ENCODE measurements around the gene SLC12A2. TPM values are rescaled to one million over a fixed set of nuclear protein-coding genes. Genes with fewer than 3 reads are reported as not detected.

Gene SLC12A2
- total and polyA plus RNA-seq, 4 donors: 32.0 to 198 (median 86.0) TPM

- Histone ChIP-seq H3K9me3 (ENCODE audit: control insufficient read depth, insufficient read depth, low read length) (no peaks in the 10 kb centered on the region), H3K27ac (ENCODE audit: low read depth, low read length) (no peak overlapping the region), H3K4me3 (ENCODE audit: low read depth, low read length) (no peak overlapping the region), H3K27me3 (ENCODE audit: control insufficient read depth, insufficient read depth, low read length) (no peaks in the 10 kb centered on the region), H3K4me1 (ENCODE audit: control insufficient read depth, insufficient read depth, low read length) (no peaks in the 10 kb centered on the region), H3K36me3 (ENCODE audit: control insufficient read depth, insufficient read depth, low read length) (peaks cover 6% of the 10 kb centered on the region)
- DNase-seq (ENCODE audit: low read depth in 4 of 6, low spot score in 6 of 6): no peak
- WGBS (ENCODE audit: insufficient coverage): 100% methylated on average over 1 of the region's 2 CpGs
Measured at GRCh38 chr5:128111818-128112448, 28.4 kb downstream of the SLC12A2 start.

GRCh38 chr5:128116445-128116844 lies 32.9 kb downstream of the SLC12A2 start:
- no peaks in the 10 kb centered on the region for H3K4me1 ChIP-seq (ENCODE audit: control insufficient read depth, insufficient read depth, low read length)
- H3K4me3 ChIP-seq (ENCODE audit: low read depth, low read length): no peak overlapping the region
- H3K9me3 ChIP-seq (ENCODE audit: control insufficient read depth, insufficient read depth, low read length): no peaks in the 10 kb centered on the region
- H3K27me3 ChIP-seq (ENCODE audit: control insufficient read depth, insufficient read depth, low read length): no peaks in the 10 kb centered on the region
- no peak for DNase-seq (ENCODE audit: low read depth in 4 of 6, low spot score in 6 of 6)
- H3K36me3 ChIP-seq (ENCODE audit: control insufficient read depth, insufficient read depth, low read length): peaks cover 6% of the 10 kb centered on the region
- WGBS (ENCODE audit: insufficient coverage): 75% methylated on average over 2 of the region's 3 CpGs
- no peak overlapping the region for H3K27ac ChIP-seq (ENCODE audit: low read depth, low read length)

GRCh38 chr5:128118214-128118613 lies 34.6 kb downstream of the SLC12A2 start:
- DNase-seq (ENCODE audit: low read depth in 4 of 6, low spot score in 6 of 6): no peak
- H3K4me3 ChIP-seq (ENCODE audit: low read depth, low read length): no peak overlapping the region
- H3K36me3 ChIP-seq (ENCODE audit: control insufficient read depth, insufficient read depth, low read length): peaks cover 6% of the 10 kb centered on the region
- no CpG with 5 or more reads among the region's 2 CpGs for WGBS (ENCODE audit: insufficient coverage)
- no peak overlapping the region for H3K27ac ChIP-seq (ENCODE audit: low read depth, low read length)
- no peaks in the 10 kb centered on the region for H3K27me3 ChIP-seq (ENCODE audit: control insufficient read depth, insufficient read depth, low read length)
- H3K4me1 ChIP-seq (ENCODE audit: control insufficient read depth, insufficient read depth, low read length): no peaks in the 10 kb centered on the region
- H3K9me3 ChIP-seq (ENCODE audit: control insufficient read depth, insufficient read depth, low read length): no peaks in the 10 kb centered on the region

- H3K4me3 ChIP-seq (ENCODE audit: low read depth, low read length): no peak overlapping the region
- H3K36me3 ChIP-seq (ENCODE audit: control insufficient read depth, insufficient read depth, low read length): no peaks in the 10 kb centered on the region
- no peaks in the 10 kb centered on the region for H3K4me1 ChIP-seq (ENCODE audit: control insufficient read depth, insufficient read depth, low read length)
- H3K27ac ChIP-seq (ENCODE audit: low read depth, low read length): no peak overlapping the region
- H3K9me3 ChIP-seq (ENCODE audit: control insufficient read depth, insufficient read depth, low read length): no peaks in the 10 kb centered on the region
- DNase-seq (ENCODE audit: low read depth in 4 of 6, low spot score in 6 of 6): no peak
- 88% methylated on average over 1 of the region's 4 CpGs for WGBS (ENCODE audit: insufficient coverage)
- H3K27me3 ChIP-seq (ENCODE audit: control insufficient read depth, insufficient read depth, low read length): no peaks in the 10 kb centered on the region
Measured at GRCh38 chr5:128121651-128122050, 38.1 kb downstream of the SLC12A2 start.

- no peaks in the 10 kb centered on the region for H3K36me3 ChIP-seq (ENCODE audit: control insufficient read depth, insufficient read depth, low read length)
- H3K27ac ChIP-seq (ENCODE audit: low read depth, low read length): no peak overlapping the region
- H3K4me1 ChIP-seq (ENCODE audit: control insufficient read depth, insufficient read depth, low read length): no peaks in the 10 kb centered on the region
- no CpG with 5 or more reads among the region's 1 CpG for WGBS (ENCODE audit: insufficient coverage)
- H3K9me3 ChIP-seq (ENCODE audit: control insufficient read depth, insufficient read depth, low read length): no peaks in the 10 kb centered on the region
- no peak overlapping the region for H3K4me3 ChIP-seq (ENCODE audit: low read depth, low read length)
- DNase-seq (ENCODE audit: low read depth in 4 of 6, low spot score in 6 of 6): no peak
- no peaks in the 10 kb centered on the region for H3K27me3 ChIP-seq (ENCODE audit: control insufficient read depth, insufficient read depth, low read length)
Measured at GRCh38 chr5:128123936-128124335, 40.4 kb downstream of the SLC12A2 start.

GRCh38 chr5:128126241-128126640 lies 42.7 kb downstream of the SLC12A2 start:
- peak in 1 of 6 donors; percentile 54 for DNase-seq (ENCODE audit: low read depth in 4 of 6, low spot score in 6 of 6)
- Histone ChIP-seq H3K4me1 (ENCODE audit: control insufficient read depth, insufficient read depth, low read length) (no peaks in the 10 kb centered on the region), H3K9me3 (ENCODE audit: control insufficient read depth, insufficient read depth, low read length) (no peaks in the 10 kb centered on the region), H3K4me3 (ENCODE audit: low read depth, low read length) (no peak overlapping the region), H3K27ac (ENCODE audit: low read depth, low read length) (no peak overlapping the region), H3K36me3 (ENCODE audit: control insufficient read depth, insufficient read depth, low read length) (peaks cover 3% of the 10 kb centered on the region), H3K27me3 (ENCODE audit: control insufficient read depth, insufficient read depth, low read length) (no peaks in the 10 kb centered on the region)
- no CpG with 5 or more reads among the region's 2 CpGs for WGBS (ENCODE audit: insufficient coverage)

- WGBS (ENCODE audit: insufficient coverage): no CpG with 5 or more reads among the region's 1 CpG
- DNase-seq (ENCODE audit: low read depth in 4 of 6, low spot score in 6 of 6): no peak
- Histone ChIP-seq H3K27me3 (ENCODE audit: control insufficient read depth, insufficient read depth, low read length) (no peaks in the 10 kb centered on the region), H3K36me3 (ENCODE audit: control insufficient read depth, insufficient read depth, low read length) (peaks cover 9% of the 10 kb centered on the region), H3K4me3 (ENCODE audit: low read depth, low read length) (no peak overlapping the region), H3K9me3 (ENCODE audit: control insufficient read depth, insufficient read depth, low read length) (no peaks in the 10 kb centered on the region), H3K4me1 (ENCODE audit: control insufficient read depth, insufficient read depth, low read length) (no peaks in the 10 kb centered on the region), H3K27ac (ENCODE audit: low read depth, low read length) (no peak overlapping the region)
Measured at GRCh38 chr5:128132499-128132898, 48.9 kb downstream of the SLC12A2 start.

- no peaks in the 10 kb centered on the region for H3K27me3 ChIP-seq (ENCODE audit: control insufficient read depth, insufficient read depth, low read length)
- DNase-seq (ENCODE audit: low read depth in 4 of 6, low spot score in 6 of 6): no peak
Measured at GRCh38 chr5:128135286-128135685, 51.7 kb downstream of the SLC12A2 start.

GRCh38 chr5:128143911-128144310 lies 60.3 kb downstream of the SLC12A2 start:
- H3K27ac ChIP-seq (ENCODE audit: low read depth, low read length): no peak overlapping the region
- H3K27me3 ChIP-seq (ENCODE audit: control insufficient read depth, insufficient read depth, low read length): no peaks in the 10 kb centered on the region
- DNase-seq (ENCODE audit: low read depth in 4 of 6, low spot score in 6 of 6): no peak
- no peaks in the 10 kb centered on the region for H3K4me1 ChIP-seq (ENCODE audit: control insufficient read depth, insufficient read depth, low read length)
- WGBS (ENCODE audit: insufficient coverage): no CpG with 5 or more reads among the region's 2 CpGs
- no peak overlapping the region for H3K4me3 ChIP-seq (ENCODE audit: low read depth, low read length)
- H3K36me3 ChIP-seq (ENCODE audit: control insufficient read depth, insufficient read depth, low read length): peaks cover 4% of the 10 kb centered on the region
- H3K9me3 ChIP-seq (ENCODE audit: control insufficient read depth, insufficient read depth, low read length): no peaks in the 10 kb centered on the region

More at GRCh38 chr5:128135286-128135685, 51.7 kb downstream of the SLC12A2 start:
- Histone ChIP-seq H3K27ac (ENCODE audit: low read depth, low read length) (no peak overlapping the region), H3K36me3 (ENCODE audit: control insufficient read depth, insufficient read depth, low read length) (peaks cover 13% of the 10 kb centered on the region), H3K9me3 (ENCODE audit: control insufficient read depth, insufficient read depth, low read length) (no peaks in the 10 kb centered on the region), H3K4me1 (ENCODE audit: control insufficient read depth, insufficient read depth, low read length) (no peaks in the 10 kb centered on the region), H3K4me3 (ENCODE audit: low read depth, low read length) (no peak overlapping the region)

- DNase-seq (ENCODE audit: low read depth in 4 of 6, low spot score in 6 of 6): no peak
- H3K4me3 ChIP-seq (ENCODE audit: low read depth, low read length): no peak overlapping the region
- peaks cover 4% of the 10 kb centered on the region for H3K36me3 ChIP-seq (ENCODE audit: control insufficient read depth, insufficient read depth, low read length)
- 87% methylated on average over 1 of the region's 1 CpG for WGBS (ENCODE audit: insufficient coverage)
- no peaks in the 10 kb centered on the region for H3K4me1 ChIP-seq (ENCODE audit: control insufficient read depth, insufficient read depth, low read length)
- H3K9me3 ChIP-seq (ENCODE audit: control insufficient read depth, insufficient read depth, low read length): no peaks in the 10 kb centered on the region
- no peaks in the 10 kb centered on the region for H3K27me3 ChIP-seq (ENCODE audit: control insufficient read depth, insufficient read depth, low read length)
- H3K27ac ChIP-seq (ENCODE audit: low read depth, low read length): no peak overlapping the region
Measured at GRCh38 chr5:128144491-128144890, 60.9 kb downstream of the SLC12A2 start.

All from spinal cord (tissue), 10 donors.